Measurements from ENCODE around the gene OR2W3.

DNA sequence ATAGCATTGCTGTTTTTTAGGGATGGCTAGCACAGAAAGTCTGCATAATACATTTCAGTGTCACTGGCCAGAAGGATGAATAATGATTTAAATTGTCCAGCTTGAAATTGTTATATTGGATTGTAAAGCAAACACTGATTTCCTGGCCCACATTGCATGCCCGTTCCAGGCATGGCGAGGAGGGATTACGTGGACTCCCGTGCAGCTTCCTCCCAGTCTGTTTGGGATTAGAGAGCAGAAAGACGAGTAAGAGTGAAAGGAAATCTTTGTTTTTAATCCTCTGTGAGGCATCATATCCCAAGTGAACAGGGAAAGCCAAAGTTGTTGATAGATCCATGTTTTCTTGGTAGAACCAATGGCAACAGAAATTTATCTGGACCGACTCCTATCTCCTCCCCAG is 30.0 kb upstream of the OR2W3 start:
- TF ChIP-seq, protein P1, sequence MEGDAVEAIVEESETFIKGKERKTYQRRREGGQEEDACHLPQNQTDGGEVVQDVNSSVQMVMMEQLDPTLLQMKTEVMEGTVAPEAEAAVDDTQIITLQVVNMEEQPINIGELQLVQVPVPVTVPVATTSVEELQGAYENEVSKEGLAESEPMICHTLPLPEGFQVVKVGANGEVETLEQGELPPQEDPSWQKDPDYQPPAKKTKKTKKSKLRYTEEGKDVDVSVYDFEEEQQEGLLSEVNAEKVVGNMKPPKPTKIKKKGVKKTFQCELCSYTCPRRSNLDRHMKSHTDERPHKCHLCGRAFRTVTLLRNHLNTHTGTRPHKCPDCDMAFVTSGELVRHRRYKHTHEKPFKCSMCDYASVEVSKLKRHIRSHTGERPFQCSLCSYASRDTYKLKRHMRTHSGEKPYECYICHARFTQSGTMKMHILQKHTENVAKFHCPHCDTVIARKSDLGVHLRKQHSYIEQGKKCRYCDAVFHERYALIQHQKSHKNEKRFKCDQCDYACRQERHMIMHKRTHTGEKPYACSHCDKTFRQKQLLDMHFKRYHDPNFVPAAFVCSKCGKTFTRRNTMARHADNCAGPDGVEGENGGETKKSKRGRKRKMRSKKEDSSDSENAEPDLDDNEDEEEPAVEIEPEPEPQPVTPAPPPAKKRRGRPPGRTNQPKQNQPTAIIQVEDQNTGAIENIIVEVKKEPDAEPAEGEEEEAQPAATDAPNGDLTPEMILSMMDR (IDR thresholded peaks at IDR 0.05) = no peak
- no peak for TF ChIP-seq EP300 (IDR thresholded peaks at IDR 0.05)

Data from tibial nerve (tissue), 4 donors.